Measurements from ENCODE around the gene CDC14A.

DNA sequence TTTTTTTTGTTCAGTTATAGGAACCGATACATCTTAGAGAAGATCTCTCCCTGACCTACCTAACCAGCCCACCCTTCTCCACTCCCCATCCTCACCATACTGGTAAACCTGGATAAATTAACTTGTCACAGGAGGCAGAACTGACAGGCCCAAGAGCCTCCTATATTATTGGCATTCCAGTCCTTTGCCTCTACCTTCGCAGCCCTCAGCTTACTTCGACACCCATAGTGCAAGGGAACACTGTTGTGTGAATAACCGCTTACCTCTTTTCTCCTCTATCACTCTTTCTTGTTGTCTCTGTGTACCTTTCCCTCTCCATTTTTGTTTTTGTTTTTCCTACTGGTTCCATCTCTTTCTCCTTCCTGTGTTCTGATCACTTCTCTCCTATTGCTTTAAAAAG, 58.7 kb downstream of the CDC14A start:
- TF ChIP-seq POLR2AphosphoS5 (IDR thresholded peaks at IDR 0.05; ENCODE audit: low read depth, low read length) (no peak), TAF1 (IDR thresholded peaks at IDR 0.05; ENCODE audit: borderline replicate concordance, insufficient read depth, low read length) (no peak)

All from PFSK-1 (cell line).